CD4-positive, alpha-beta memory T cell (primary cell): ENCODE data around the gene IL4I1. TPM values are rescaled to one million over a fixed set of nuclear protein-coding genes. Genes with fewer than 3 reads are reported as not detected.

ENCODE experiments used
- CTCF ChIA-PET: fragments of 350-600 bp; sonication (Branson Sonifier 250); formaldehyde crosslinking; loops from one replicate; lab custom pipeline; 2021; ENCODE audit warnings: inconsistent platforms; ENCODE audit not compliant: partially characterized antibody; lab: Charles Lee
- POLR2A ChIA-PET: fragments of 350-600 bp; sonication (Branson Sonifier 250); formaldehyde crosslinking; loops from one replicate; lab custom pipeline; 2021; ENCODE audit not compliant: partially characterized antibody; lab: Charles Lee
- DNase-seq, 5 donors: peaks; one replicate each; pipeline versions ENCODE4 v3.0.0 to v3.0.0-alpha.2; 2020 to 2022; ENCODE audit warnings: mixed read lengths in 1 of 5
- H3K27ac ChIP-seq: one replicate; pipeline ENCODE4 v1.7.0; 2013; ENCODE audit warnings: low read depth, low read length
- H3K27me3 ChIP-seq: 2 replicates; pipeline ENCODE4 v1.7.0; 2013; ENCODE audit warnings: mild to moderate bottlenecking, low read length, moderate library complexity; ENCODE audit not compliant: insufficient read depth
- H3K36me3 ChIP-seq: 2 replicates; pipeline ENCODE4 v1.7.0; 2013; ENCODE audit warnings: mild to moderate bottlenecking, low read length, moderate library complexity; ENCODE audit not compliant: insufficient read depth
- H3K4me1 ChIP-seq: 2 replicates; pipeline ENCODE4 v1.7.0; 2013; ENCODE audit warnings: mild to moderate bottlenecking, low read length, moderate library complexity; ENCODE audit not compliant: insufficient read depth
- H3K4me3 ChIP-seq, 2 donors: one replicate each; pipeline ENCODE4 v1.7.0; 2013; ENCODE audit warnings: low read length in 2 of 2, mild to moderate bottlenecking in 1 of 2
- H3K9me3 ChIP-seq, 2 donors: one replicate each; pipeline ENCODE4 v1.7.0; 2013; ENCODE audit warnings: low read length in 2 of 2, control low read depth in 1 of 2; ENCODE audit not compliant: control insufficient read depth in 1 of 2
- H3K27ac Mint-ChIP-seq, 7 donors: one replicate each; pipeline ENCODE4 v1.8.0; 2020 to 2021; ENCODE audit warnings: mixed read lengths in 7 of 7, mild to moderate bottlenecking in 6 of 7, inconsistent platforms in 3 of 7, moderate library complexity in 3 of 7
- H3K27me3 Mint-ChIP-seq, 2 donors: one replicate each; pipeline ENCODE4 v1.8.0; 2020 to 2021; ENCODE audit warnings: mixed read lengths in 2 of 2
- H3K36me3 Mint-ChIP-seq, 2 donors: one replicate each; pipeline ENCODE4 v1.8.0; 2020 to 2021; ENCODE audit warnings: mixed read lengths in 2 of 2, inconsistent platforms in 1 of 2, mild to moderate bottlenecking in 1 of 2
- H3K4me1 Mint-ChIP-seq, 4 donors: one replicate each; pipeline ENCODE4 v1.8.0; 2020 to 2021; ENCODE audit warnings: mixed read lengths in 4 of 4, mild to moderate bottlenecking in 1 of 4
- H3K4me3 Mint-ChIP-seq, 8 donors: one replicate each; pipeline ENCODE4 v1.8.0; 2020 to 2021; ENCODE audit warnings: mixed read lengths in 8 of 8, mild to moderate bottlenecking in 7 of 8, moderate library complexity in 6 of 8, inconsistent platforms in 3 of 8
- H3K9me3 Mint-ChIP-seq, 8 donors: one replicate each; pipeline ENCODE4 v1.8.0; 2020 to 2021; ENCODE audit warnings: mixed read lengths in 8 of 8, mild to moderate bottlenecking in 5 of 8, inconsistent platforms in 3 of 8, moderate library complexity in 1 of 8
- intact Hi-C: fragments of 100-400 bp; cut with micrococcal nuclease; formaldehyde crosslinking; loops from one replicate; pipeline ENCODE4 v1.15.1; 2023
- polyA plus RNA-seq, 2 donors: library from polyadenylated mRNA; unstranded; fragments of 300-500 nt; fragmentation: Illumina TruSeq; gene quantifications; one replicate each; pipeline ENCODE4 v1.2.3, GENCODE V29; 2021
- total RNA-seq, 2 experiments: library from RNA; stranded (reverse); gene quantifications; one replicate each; pipeline ENCODE4 v1.2.3, GENCODE V29; 2021

The IL4I1 gene
- total and polyA plus RNA-seq, 4 experiments from 2014 or later = 2.6 to 10.4 (median 6.4) TPM

- Mint-ChIP-seq H3K27me3 (no peaks in the 10 kb centered on the region), H3K36me3 (peaks cover 26 to 28% of the 10 kb centered on the region in 2 donors), H3K27ac (no peak overlapping the region), H3K4me1 (peaks cover 0 to 13% (median 2%) of the 10 kb centered on the region in 4 donors), H3K4me3 (no peak overlapping the region), H3K9me3 (no peaks in the 10 kb centered on the region)
- ChIA-PET POLR2A (interaction anchor here (1.2 kb wide), 1 partner anchor 16 kb away, joined by 3 read pairs; the partner anchor contains the start of gene PNKP), CTCF (interaction anchor here (1.2 kb wide), 1 partner anchor 54 kb away, joined by 3 read pairs; no protein-coding TSS in a partner anchor)
- peaks cover 55% of the 10 kb centered on the region for H3K36me3 ChIP-seq
- H3K27ac ChIP-seq = no peak overlapping the region
- no peaks in the 10 kb centered on the region for H3K27me3 ChIP-seq
- intact Hi-C loops = no loop called here
- no peak overlapping the region for H3K4me3 ChIP-seq
- peaks cover 4% of the 10 kb centered on the region for H3K4me1 ChIP-seq
- no peaks in the 10 kb centered on the region for H3K9me3 ChIP-seq
- DNase-seq = no peak
Observed at GRCh38 chr19:49884109-49884508, 12.6 kb downstream of the IL4I1 start.

GRCh38 chr19:49883094-49883493 lies 13.6 kb downstream of the IL4I1 start:
- CTCF ChIA-PET = no interaction called here
- peaks cover 30 to 32% of the 10 kb centered on the region in 2 donors for H3K36me3 Mint-ChIP-seq
- H3K36me3 ChIP-seq = peaks cover 56% of the 10 kb centered on the region

DNA sequence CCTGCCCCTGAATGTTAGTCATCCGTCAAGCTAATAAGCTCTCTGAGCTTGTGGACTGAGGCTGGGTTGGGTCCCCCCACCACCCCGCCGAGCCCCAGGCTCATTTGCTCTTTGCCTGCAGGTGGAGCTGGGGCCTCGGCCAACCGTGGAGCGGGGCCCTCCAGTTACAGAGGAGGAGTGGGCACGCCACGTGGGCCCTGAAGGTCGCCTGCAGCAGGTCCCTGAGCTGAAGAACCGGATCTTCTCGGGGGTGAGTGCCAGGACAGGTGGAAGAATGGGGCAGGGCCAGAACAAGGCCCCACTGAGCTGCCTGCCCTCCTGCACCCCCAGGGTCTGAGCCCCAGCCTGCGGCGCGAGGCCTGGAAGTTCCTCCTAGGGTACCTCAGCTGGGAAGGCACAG lies 14.0 kb downstream of the IL4I1 start:
- no peak overlapping the region for H3K27ac ChIP-seq
- H3K4me1 ChIP-seq = peaks cover 15% of the 10 kb centered on the region
- no peaks in the 10 kb centered on the region for H3K27me3 ChIP-seq
- Mint-ChIP-seq H3K27ac (no peak overlapping the region), H3K4me1 (peaks cover 9 to 25% (median 12%) of the 10 kb centered on the region in 4 donors), H3K27me3 (no peaks in the 10 kb centered on the region), H3K4me3 (no peak overlapping the region), H3K36me3 (peaks cover 32 to 35% of the 10 kb centered on the region in 2 donors), H3K9me3 (no peaks in the 10 kb centered on the region)
- DNase-seq = no peak
- CTCF ChIA-PET = no interaction called here
- intact Hi-C loops = no loop called here
- H3K9me3 ChIP-seq = no peaks in the 10 kb centered on the region
- H3K36me3 ChIP-seq = peaks cover 56% of the 10 kb centered on the region
- no peak overlapping the region for H3K4me3 ChIP-seq
- POLR2A ChIA-PET = interaction anchor here (0.9 to 1.8 kb wide), 4 partner anchors 13 to 32 kb away, joined by 3 to 5 read pairs (median 4); partner anchors contain the start of genes PNKP and PTOV1

More at GRCh38 chr19:49883094-49883493, 13.6 kb downstream of the IL4I1 start:
- no peak overlapping the region for H3K27ac ChIP-seq
- POLR2A ChIA-PET = interaction anchor here (1.2 to 1.8 kb wide), 3 partner anchors 12 to 15 kb away, joined by 3 to 5 read pairs (median 3); partner anchors contain the start of gene PNKP
- Mint-ChIP-seq H3K27ac (peak overlapping the region in 3 of 7 donors; percentile 8 to 79 (median 60)), H3K4me1 (peaks cover 7 to 22% (median 9%) of the 10 kb centered on the region in 4 donors), H3K9me3 (no peaks in the 10 kb centered on the region), H3K4me3 (no peak overlapping the region), H3K27me3 (no peaks in the 10 kb centered on the region)
- DNase-seq = no peak
- intact Hi-C loops = no loop called here
- peaks cover 14% of the 10 kb centered on the region for H3K4me1 ChIP-seq
- H3K9me3 ChIP-seq = no peaks in the 10 kb centered on the region
- no peak overlapping the region for H3K4me3 ChIP-seq
- no peaks in the 10 kb centered on the region for H3K27me3 ChIP-seq

DNA sequence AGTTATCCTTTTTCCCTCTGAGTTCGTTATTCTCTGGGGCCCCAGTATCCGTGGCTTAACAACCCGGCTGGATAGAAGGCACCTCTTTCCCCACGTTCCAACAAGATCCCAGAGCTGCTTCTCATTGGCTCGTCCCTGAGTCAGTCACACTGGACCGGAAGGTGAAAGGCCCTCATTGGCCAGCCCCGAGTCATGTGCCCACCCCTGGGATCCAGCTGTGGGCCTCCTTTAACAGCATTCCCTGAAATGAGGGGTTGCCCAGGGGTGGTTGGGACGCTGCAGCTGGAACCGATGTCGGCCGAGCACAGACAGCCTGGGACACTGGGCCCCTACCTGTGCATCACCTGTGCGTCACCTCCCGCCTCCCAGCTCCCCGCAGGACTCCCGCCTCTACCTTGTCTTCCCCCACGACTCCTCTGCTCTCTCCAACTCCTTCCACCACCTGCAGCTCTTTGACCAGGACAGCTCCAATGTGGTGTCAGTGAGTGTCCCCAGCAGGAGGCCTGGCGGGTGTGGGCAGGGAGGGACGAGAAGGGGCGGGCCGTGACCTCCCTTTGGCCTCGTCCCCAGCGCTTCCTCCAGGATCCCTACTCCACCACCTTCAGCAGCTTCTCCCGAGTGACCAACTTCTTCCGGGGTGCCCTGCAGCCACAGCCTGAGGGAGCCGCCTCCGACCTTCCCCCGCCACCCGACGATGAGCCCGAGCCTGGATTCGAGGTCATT lies 14.9 kb downstream of the IL4I1 start:
- Histone ChIP-seq H3K27me3 (no peaks in the 10 kb centered on the region), H3K9me3 (no peaks in the 10 kb centered on the region), H3K4me3 (no peak overlapping the region), H3K27ac (no peak overlapping the region), H3K4me1 (peaks cover 15% of the 10 kb centered on the region), H3K36me3 (peaks cover 56% of the 10 kb centered on the region)
- intact Hi-C loops = no loop called here
- Mint-ChIP-seq H3K4me1 (peaks cover 9 to 25% (median 12%) of the 10 kb centered on the region in 4 donors), H3K27me3 (no peaks in the 10 kb centered on the region), H3K4me3 (no peak overlapping the region), H3K27ac (peak overlapping the region in 1 of 7 donors; percentile 32), H3K36me3 (peaks cover 32 to 35% of the 10 kb centered on the region in 2 donors), H3K9me3 (no peaks in the 10 kb centered on the region)
- peak in 1 of 5 donors; percentile 39 for DNase-seq
- CTCF ChIA-PET = no interaction called here
- POLR2A ChIA-PET = interaction anchor here (0.9 to 1.8 kb wide), 9 partner anchors 8 to 71 kb away, joined by 3 to 6 read pairs (median 4); partner anchors contain the start of genes PNKP and PTOV1

DNA sequence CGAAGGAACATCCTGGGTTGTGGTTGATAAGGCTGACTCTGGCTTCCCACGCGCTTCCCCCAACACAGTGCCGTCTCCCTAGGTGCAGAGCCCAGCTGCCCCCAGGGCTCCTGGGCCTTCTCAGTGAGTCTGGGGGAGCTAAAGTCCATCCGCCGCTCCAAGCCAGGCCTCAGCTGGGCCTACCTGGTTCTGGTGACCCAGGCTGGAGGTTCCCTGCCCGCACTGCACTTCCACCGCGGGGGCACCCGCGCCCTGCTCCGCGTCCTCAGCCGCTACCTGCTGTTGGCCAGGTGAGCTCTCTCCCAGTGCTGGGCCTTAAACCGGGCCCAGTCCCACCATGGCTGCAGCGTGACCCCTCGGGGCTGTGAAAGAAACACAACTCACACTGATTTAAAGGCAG lies 15.5 kb downstream of the IL4I1 start:
- CTCF ChIA-PET = no interaction called here
- H3K4me3 Mint-ChIP-seq = peak overlapping the region in 1 of 8 donors; percentile 17
- H3K27ac Mint-ChIP-seq = peak overlapping the region in 1 of 7 donors; percentile 17
- intact Hi-C loops = no loop called here
- POLR2A ChIA-PET = interaction anchor here (1.1 to 1.7 kb wide), 6 partner anchors 9 to 71 kb away, joined by 3 to 6 read pairs (median 4); partner anchors contain the start of genes PNKP and PTOV1
- peaks cover 7 to 25% (median 12%) of the 10 kb centered on the region in 4 donors for H3K4me1 Mint-ChIP-seq
- no peak for DNase-seq
- Histone ChIP-seq H3K36me3 (peaks cover 56% of the 10 kb centered on the region), H3K4me1 (peaks cover 15% of the 10 kb centered on the region), H3K4me3 (no peak overlapping the region), H3K9me3 (no peaks in the 10 kb centered on the region), H3K27ac (no peak overlapping the region), H3K27me3 (no peaks in the 10 kb centered on the region)
- peaks cover 32 to 33% of the 10 kb centered on the region in 2 donors for H3K36me3 Mint-ChIP-seq
- no peaks in the 10 kb centered on the region for H3K27me3 Mint-ChIP-seq
- no peaks in the 10 kb centered on the region for H3K9me3 Mint-ChIP-seq

GRCh38 chr19:49880162-49880869 lies 16.4 kb downstream of the IL4I1 start:
- H3K27ac Mint-ChIP-seq = peak overlapping the region in 2 of 7 donors; percentile 72 to 89
- peaks cover 29 to 31% of the 10 kb centered on the region in 2 donors for H3K36me3 Mint-ChIP-seq
- DNase-seq = no peak
- peak overlapping the region in 1 of 8 donors; percentile 39 for H3K4me3 Mint-ChIP-seq
- H3K9me3 ChIP-seq = no peaks in the 10 kb centered on the region
- ChIA-PET POLR2A (interaction anchor here (1.1 to 1.7 kb wide), 4 partner anchors 11 to 70 kb away, joined by 3 to 6 read pairs (median 4); partner anchors contain the start of gene PTOV1), CTCF (no interaction called here)
- H3K4me3 ChIP-seq = no peak overlapping the region
- peaks cover 56% of the 10 kb centered on the region for H3K36me3 ChIP-seq
- no peaks in the 10 kb centered on the region for H3K9me3 Mint-ChIP-seq
- peaks cover 12 to 32% (median 18%) of the 10 kb centered on the region in 4 donors for H3K4me1 Mint-ChIP-seq
- H3K4me1 ChIP-seq = peaks cover 23% of the 10 kb centered on the region
- H3K27me3 Mint-ChIP-seq = no peaks in the 10 kb centered on the region
- H3K27ac ChIP-seq = no peak overlapping the region
- intact Hi-C loops = no loop called here
- H3K27me3 ChIP-seq = no peaks in the 10 kb centered on the region
